Lower leg skin (tissue), 4 donors: ENCODE results near the gene FAM149A. TPM values are rescaled to one million over a fixed set of nuclear protein-coding genes. Genes with fewer than 3 reads are reported as not detected.

ENCODE experiments used
- DNase-seq, 2 donors: peaks; one replicate each; pipeline ENCODE4 v3.0.0-alpha.2; 2019; ENCODE audit warnings: low spot score in 2 of 2
- H3K4me3 ChIP-seq: fragments of 200-600 bp; sonication (generic); 2 replicates; pipeline ENCODE4 v1.5.1; 2017; ENCODE audit warnings: mild to moderate bottlenecking, low read depth; ENCODE audit not compliant: poor library complexity, severe bottlenecking
- POLR2A ChIP-seq, 2 donors: fragments of 450-650 bp; IDR thresholded peaks; one replicate each; pipeline ENCODE4 v1.6.1; 2016 to 2017; ENCODE audit warnings: antibody characterized with exemption in 2 of 2, mild to moderate bottlenecking in 1 of 2, moderate library complexity in 1 of 2
- WGBS, 2 donors: methylation state at CpG; one replicate each; pipeline ENCODE4 v1.1.5; 2018; 5-methylcytosine and 5-hydroxymethylcytosine counted together
- intact Hi-C: fragments of 100-400 bp; cut with DNase I; formaldehyde crosslinking; loops from one replicate; pipeline ENCODE4 v1.15.0; 2023; ENCODE audit warnings: low total_unique reads
- total RNA-seq, 4 donors: library from RNA; depleted of rRNA; stranded (reverse); fragments of >200 nt; gene quantifications; one replicate each; pipeline ENCODE4 v1.1.0, GENCODE V29; 2016
- TF ChIP-seq, protein P1 (sequence below), 3 donors: fragments of 450-650 bp; IDR thresholded peaks; one replicate each; pipeline ENCODE4 v1.5.1; 2016; ENCODE audit warnings: antibody characterized with exemption in 3 of 3, mild to moderate bottlenecking in 3 of 3, moderate library complexity in 2 of 3

The FAM149A gene
- total RNA-seq, 4 donors from 2014 or later: 0.59 to 4.7 (median 2.7) TPM

DNA sequence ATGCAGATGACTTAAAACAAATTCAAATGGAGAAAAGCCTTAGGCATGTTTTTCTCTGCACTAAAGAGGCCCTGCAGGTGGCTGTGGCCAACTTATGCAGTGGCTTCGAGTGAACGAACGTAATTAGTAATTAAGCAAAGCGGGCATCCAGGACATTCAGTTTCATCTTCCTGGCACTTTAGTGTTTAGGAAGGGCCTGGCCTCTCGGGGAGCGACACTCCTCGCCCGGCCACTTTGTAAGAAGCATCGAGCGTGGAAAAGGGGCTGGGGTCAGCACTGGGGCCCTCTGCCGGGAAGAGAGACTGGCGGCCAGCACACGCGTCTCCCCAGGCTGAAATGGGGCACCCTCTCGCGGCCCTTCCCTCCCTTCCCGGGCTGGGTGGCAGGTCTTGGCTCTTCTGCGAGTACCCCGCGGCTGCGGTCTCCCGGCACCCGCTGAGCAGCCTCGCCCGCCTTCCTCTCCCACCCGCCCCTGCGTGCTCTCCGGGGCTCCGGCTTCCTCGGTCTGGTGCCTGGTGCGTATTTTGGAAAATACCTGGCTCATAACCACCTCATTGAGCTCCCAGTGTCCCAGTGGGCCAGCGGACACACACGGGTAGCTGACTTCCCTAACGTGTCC is 86.2 kb downstream of the FAM149A start:
- peak overlapping the region; percentile 81 for H3K4me3 ChIP-seq
- 0 to 1% methylated on average over 16 to 34 of the region's 34 CpGs for WGBS, 2 donors
- intact Hi-C loops: no loop called here
- no peak for DNase-seq
- TF ChIP-seq POLR2A (IDR thresholded peaks at IDR 0.05): no peak
- TF ChIP-seq, protein P1, sequence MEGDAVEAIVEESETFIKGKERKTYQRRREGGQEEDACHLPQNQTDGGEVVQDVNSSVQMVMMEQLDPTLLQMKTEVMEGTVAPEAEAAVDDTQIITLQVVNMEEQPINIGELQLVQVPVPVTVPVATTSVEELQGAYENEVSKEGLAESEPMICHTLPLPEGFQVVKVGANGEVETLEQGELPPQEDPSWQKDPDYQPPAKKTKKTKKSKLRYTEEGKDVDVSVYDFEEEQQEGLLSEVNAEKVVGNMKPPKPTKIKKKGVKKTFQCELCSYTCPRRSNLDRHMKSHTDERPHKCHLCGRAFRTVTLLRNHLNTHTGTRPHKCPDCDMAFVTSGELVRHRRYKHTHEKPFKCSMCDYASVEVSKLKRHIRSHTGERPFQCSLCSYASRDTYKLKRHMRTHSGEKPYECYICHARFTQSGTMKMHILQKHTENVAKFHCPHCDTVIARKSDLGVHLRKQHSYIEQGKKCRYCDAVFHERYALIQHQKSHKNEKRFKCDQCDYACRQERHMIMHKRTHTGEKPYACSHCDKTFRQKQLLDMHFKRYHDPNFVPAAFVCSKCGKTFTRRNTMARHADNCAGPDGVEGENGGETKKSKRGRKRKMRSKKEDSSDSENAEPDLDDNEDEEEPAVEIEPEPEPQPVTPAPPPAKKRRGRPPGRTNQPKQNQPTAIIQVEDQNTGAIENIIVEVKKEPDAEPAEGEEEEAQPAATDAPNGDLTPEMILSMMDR (IDR thresholded peaks at IDR 0.05): no peak

DNA sequence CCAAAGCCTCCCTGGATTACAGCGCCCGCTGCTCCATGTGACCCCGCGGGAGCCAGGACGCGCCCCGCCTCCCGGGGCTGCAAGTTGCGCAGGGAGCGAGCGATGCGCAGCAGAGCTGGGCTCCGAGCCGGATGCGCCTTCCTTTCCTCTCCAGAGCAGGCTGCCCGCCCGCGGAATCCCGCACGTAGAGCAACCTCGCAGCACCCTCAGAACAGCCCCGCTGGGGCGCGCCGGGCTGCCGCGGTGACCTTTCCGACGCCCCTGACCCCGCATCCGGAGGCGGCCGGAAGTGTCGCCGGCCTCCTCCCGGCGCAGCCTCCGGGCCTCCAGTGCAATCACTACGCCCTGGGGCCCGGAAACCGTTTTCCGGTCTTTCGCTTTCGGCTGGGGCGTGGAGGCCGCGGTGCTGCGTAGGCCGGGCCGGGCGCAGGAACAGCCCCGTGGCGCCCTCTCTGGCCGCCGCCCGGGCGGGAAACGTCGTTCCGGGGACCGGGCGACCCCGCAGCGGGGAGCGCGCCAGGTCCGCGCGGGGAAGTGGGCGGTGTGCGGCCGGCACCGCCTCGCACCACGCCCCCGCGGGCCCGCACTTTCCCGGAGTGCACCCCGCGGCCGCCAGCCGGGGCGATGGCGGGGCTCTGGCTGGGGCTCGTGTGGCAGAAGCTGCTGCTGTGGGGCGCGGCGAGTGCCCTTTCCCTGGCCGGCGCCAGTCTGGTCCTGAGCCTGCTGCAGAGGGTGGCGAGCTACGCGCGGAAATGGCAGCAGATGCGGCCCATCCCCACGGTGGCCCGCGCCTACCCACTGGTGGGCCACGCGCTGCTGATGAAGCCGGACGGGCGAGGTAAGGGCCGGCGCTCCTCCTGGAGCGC is 86.9 kb downstream of the FAM149A start, which contains the start of gene CYP4V2:
Gene CYP4V2 (plus strand): TSS at position 368 of the 866 bp plus-strand sequence. CDS start 257 bp downstream, at position 625.
- H3K4me3 ChIP-seq: peak within 1 kb of the TSS; percentile 81
- intact Hi-C loops: no loop called here
- DNase-seq: peak; percentile 60 to 95
- WGBS, 2 donors: 0% methylated on average over 2 to 23 of the region's 107 CpGs
- TF ChIP-seq POLR2A (IDR thresholded peaks at IDR 0.05): no peak
- TF ChIP-seq, protein P1 (IDR thresholded peaks at IDR 0.05): no peak

DNA sequence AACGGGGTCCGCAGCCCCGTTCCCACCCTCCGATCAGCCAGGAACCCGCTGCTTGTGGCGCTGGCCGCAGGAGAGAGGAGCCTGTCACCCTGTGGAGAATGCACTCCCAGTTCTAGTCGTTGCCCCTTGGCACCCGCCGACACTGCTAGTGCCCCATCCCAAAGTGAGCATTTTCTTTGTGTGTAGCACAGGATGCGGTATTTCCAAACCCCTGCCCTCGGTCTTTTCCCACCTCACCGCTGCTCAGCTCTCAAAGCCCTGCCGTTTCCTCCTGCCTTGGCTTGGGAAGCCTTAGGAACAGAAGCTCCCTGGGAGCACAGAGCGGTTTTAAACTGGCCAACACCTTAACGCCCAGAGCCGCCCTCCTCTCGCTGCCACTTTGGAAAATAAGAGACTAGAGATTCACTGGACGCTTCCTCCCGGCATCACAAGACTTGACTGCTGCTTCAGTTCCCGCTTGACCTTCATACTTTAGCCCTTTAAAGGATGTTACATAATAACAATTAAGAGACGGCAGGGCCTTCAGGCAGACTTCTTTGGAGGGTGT is 87.6 kb downstream of the FAM149A start:
- no peak for TF ChIP-seq POLR2A (IDR thresholded peaks at IDR 0.05)
- TF ChIP-seq, protein P1 (IDR thresholded peaks at IDR 0.05): no peak
- peak; percentile 26 to 89 for DNase-seq
- 1 to 5% methylated on average over 18 to 21 of the region's 22 CpGs for WGBS, 2 donors
- H3K4me3 ChIP-seq: peak overlapping the region; percentile 81
- intact Hi-C loops: no loop called here

DNA sequence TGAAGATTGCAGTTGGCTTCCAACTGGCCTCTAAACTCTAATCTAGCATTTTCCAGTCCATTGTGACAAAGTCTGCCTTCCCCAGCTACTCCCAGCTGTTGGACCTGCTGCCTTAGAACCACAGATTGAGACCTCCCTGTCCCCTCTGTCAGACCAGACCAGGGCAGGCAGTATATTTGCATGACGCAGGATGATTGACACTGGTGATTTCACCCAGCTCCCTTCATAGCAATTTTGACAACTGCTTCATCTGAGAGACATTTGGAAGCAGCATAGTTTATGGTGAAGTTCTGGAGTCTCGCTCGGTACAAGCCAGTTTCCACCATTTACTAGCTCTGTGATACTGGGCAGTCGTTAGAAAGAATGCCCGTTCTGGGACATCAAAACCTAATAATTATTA is 89.3 kb downstream of the FAM149A start:
- DNase-seq: no peak
- intact Hi-C loops: no loop called here
- no peak overlapping the region for H3K4me3 ChIP-seq
- TF ChIP-seq POLR2A (IDR thresholded peaks at IDR 0.05): no peak
- TF ChIP-seq, protein P1 (IDR thresholded peaks at IDR 0.05): no peak
- 94 to 96% methylated on average over 5 of the region's 5 CpGs for WGBS, 2 donors

DNA sequence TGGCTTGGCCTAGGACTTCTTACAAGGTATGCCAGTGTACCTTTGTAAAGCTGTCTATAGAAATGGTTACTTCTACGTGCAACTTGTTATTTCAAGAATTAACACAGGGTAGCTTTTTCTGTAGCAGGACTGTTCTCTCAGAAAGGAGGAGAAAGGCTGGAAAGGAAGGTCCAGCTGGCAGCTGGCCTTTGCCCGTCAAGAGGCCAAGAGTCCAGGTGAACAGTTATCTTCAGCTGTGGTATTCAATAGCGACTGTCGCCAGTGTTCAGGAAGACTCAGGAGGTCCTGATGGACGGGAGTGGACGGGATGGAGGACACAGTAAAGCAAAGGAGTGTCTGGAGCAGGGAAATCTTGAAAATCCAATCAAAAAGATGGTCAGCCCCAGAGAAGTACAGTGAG is 91.6 kb downstream of the FAM149A start:
- no peak for DNase-seq
- no peak for TF ChIP-seq POLR2A (IDR thresholded peaks at IDR 0.05)
- TF ChIP-seq, protein P1 (IDR thresholded peaks at IDR 0.05): no peak
- no peak overlapping the region for H3K4me3 ChIP-seq
- 93 to 97% methylated on average over 6 of the region's 6 CpGs for WGBS, 2 donors
- intact Hi-C loops: no loop called here
